Measurements from ENCODE around the gene IDI2. TPM values are rescaled to one million over a fixed set of nuclear protein-coding genes. Genes with fewer than 3 reads are reported as not detected.

The IDI2 gene
- total RNA-seq, 6 experiments from 2014 or later = not detected

DNA sequence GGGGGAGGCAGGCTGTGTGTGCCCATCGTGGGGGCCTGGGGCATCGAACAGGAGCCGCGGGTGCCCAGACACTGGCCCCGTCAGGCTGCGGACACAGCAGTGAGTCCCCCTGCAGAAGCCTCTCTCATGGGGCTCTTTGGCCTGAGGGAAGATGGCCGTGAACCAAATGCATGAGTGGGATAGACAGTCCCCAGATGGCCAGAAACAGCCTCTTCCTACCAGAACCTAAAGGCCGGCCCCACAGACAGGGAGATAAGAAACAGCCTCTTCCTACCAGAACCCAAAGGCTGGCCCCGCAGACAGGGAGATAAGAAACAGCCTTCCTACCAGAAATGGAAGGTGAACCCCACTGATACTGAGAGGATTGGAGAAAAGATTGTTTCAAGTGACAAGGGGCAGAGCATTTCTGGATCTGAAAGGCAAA lies 16.6 kb downstream of the IDI2 start:
- H3K36me3 ChIP-seq = peaks cover 0 to 89% (median 47%) of the 10 kb centered on the region in 4 donors
- WGBS (ENCODE audit: insufficient coverage, low coverage, low lambda C conversion rate, missing lambda C conversion rate) = 61% methylated on average over 2 of the region's 9 CpGs
- intact Hi-C loops (cut with DNase I) = no loop called here

DNA sequence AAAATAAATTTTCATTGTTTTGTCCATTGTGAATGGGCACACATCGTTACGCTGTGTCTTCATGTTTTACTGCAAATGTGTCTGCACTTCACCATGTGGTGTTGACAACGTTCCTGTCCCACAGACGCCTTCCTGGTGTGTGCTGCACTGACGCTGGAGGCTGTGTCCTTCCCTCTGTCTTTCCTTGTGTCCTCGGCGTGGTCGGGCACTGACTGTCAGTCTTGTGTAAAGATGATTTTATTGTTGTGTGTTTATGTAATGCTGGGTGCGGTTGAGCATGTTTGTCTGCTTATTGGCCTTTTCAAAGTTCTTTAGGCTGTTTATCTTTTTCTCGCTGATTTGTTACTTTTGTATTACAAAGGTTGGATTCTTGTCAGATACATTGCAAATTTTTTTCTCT lies 18.1 kb downstream of the IDI2 start:
- H3K36me3 ChIP-seq = peaks cover 0 to 91% (median 49%) of the 10 kb centered on the region in 4 donors
- TF ChIP-seq POLR2A (IDR thresholded peaks at IDR 0.05) = no peak
- TF ChIP-seq, protein P1, sequence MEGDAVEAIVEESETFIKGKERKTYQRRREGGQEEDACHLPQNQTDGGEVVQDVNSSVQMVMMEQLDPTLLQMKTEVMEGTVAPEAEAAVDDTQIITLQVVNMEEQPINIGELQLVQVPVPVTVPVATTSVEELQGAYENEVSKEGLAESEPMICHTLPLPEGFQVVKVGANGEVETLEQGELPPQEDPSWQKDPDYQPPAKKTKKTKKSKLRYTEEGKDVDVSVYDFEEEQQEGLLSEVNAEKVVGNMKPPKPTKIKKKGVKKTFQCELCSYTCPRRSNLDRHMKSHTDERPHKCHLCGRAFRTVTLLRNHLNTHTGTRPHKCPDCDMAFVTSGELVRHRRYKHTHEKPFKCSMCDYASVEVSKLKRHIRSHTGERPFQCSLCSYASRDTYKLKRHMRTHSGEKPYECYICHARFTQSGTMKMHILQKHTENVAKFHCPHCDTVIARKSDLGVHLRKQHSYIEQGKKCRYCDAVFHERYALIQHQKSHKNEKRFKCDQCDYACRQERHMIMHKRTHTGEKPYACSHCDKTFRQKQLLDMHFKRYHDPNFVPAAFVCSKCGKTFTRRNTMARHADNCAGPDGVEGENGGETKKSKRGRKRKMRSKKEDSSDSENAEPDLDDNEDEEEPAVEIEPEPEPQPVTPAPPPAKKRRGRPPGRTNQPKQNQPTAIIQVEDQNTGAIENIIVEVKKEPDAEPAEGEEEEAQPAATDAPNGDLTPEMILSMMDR (IDR thresholded peaks at IDR 0.05) = no peak
- DNase-seq = no peak
- 90% methylated on average over 10 of the region's 10 CpGs for WGBS (ENCODE audit: insufficient coverage, low coverage, low lambda C conversion rate, missing lambda C conversion rate)
- H3K4me3 ChIP-seq = no peak overlapping the region
- H3K9me3 ChIP-seq = no peaks in the 10 kb centered on the region
- intact Hi-C loops (cut with DNase I) = no loop called here
- no peak for ATAC-seq
- no peak overlapping the region for H3K27ac ChIP-seq
- no peaks in the 10 kb centered on the region for H3K4me1 ChIP-seq
- no peaks in the 10 kb centered on the region for H3K27me3 ChIP-seq

More for the DNA sequence above, 16.6 kb downstream of the IDI2 start:
- no peak overlapping the region for H3K27ac ChIP-seq
- no peaks in the 10 kb centered on the region for H3K4me1 ChIP-seq
- no peak overlapping the region for H3K4me3 ChIP-seq
- TF ChIP-seq, protein P1 (IDR thresholded peaks at IDR 0.05) = no peak
- no peak for TF ChIP-seq POLR2A (IDR thresholded peaks at IDR 0.05)
- DNase-seq (no peak), ATAC-seq (no peak)
- H3K27me3 ChIP-seq = no peaks in the 10 kb centered on the region
- H3K9me3 ChIP-seq = no peaks in the 10 kb centered on the region

DNA sequence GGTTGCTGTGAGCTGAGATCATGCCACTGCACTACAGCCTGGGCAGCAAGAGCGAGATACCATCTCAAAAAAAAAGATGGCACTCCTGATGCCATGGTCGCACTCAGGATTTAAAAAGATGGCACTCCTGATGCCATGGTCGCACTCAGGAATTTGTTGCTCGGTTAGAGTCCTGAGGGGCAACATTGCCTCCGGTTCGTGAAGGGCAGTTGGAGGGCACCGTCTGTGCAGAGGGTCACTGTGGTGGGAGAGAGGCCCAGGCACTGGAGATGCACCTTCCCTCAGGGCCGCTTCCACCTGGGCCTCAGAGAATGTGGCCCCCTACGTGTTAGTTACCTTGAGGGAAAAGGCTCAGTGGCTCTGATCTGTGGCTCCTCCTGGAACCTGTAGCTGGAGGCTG lies 19.1 kb downstream of the IDI2 start:
- Histone ChIP-seq H3K27ac (no peak overlapping the region), H3K9me3 (no peaks in the 10 kb centered on the region), H3K27me3 (no peaks in the 10 kb centered on the region), H3K4me1 (no peaks in the 10 kb centered on the region), H3K4me3 (no peak overlapping the region), H3K36me3 (peaks cover 0 to 91% (median 47%) of the 10 kb centered on the region in 4 donors)
- TF ChIP-seq, protein P1 (IDR thresholded peaks at IDR 0.05) = no peak
- no peak for TF ChIP-seq POLR2A (IDR thresholded peaks at IDR 0.05)
- DNase-seq (no peak), ATAC-seq (no peak)
- intact Hi-C loops (cut with DNase I) = no loop called here
- no CpG with 5 or more reads among the region's 9 CpGs for WGBS (ENCODE audit: insufficient coverage, low coverage, low lambda C conversion rate, missing lambda C conversion rate)

DNA sequence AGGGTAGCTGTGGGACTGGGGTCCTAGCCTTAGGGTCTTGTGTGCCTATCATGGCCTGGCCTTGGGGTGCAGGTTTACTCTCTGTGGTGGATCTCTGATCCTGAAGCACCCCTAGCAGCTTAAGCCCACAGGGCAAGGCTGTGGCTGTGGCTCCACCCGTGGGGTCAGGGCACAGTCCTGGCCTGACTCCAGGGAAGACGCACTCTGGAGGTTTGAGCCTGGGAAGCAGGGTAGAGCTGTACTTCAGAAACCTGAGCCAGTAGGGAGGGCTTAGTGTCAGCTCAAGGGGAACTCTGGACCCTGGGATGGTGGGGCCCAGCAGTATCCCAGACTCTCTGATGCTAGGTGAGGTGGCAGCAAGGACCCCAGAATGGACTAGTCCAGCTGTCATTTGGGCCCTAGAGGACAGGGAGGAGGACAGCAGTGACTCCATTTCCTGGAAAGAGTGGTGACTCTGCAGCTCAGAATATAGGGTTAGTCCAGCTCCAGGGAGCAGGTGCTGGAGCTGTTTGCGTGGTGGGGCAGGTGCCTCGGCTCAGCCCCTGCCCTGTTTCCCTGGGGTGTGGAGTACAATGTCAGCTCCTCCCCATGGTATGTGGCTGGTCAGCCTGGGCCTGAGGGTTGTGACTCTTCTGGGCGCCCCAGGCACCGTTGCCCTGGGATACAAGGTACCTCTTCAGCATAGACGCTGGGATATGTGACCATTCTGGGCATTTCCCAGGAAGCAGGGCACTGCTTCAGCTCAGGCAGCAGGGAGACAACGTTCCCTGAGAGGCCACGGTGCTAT lies 21.6 kb downstream of the IDI2 start:
- ATAC-seq (peak in 1 of 4 donors; percentile 20), DNase-seq (no peak)
- Histone ChIP-seq H3K27me3 (no peaks in the 10 kb centered on the region), H3K9me3 (no peaks in the 10 kb centered on the region), H3K4me3 (no peak overlapping the region), H3K27ac (no peak overlapping the region), H3K36me3 (peaks cover 0 to 97% (median 54%) of the 10 kb centered on the region in 4 donors), H3K4me1 (no peaks in the 10 kb centered on the region)
- no CpG with 5 or more reads among the region's 9 CpGs for WGBS (ENCODE audit: insufficient coverage, low coverage, low lambda C conversion rate, missing lambda C conversion rate)
- no peak for TF ChIP-seq POLR2A (IDR thresholded peaks at IDR 0.05)
- TF ChIP-seq, protein P1 (IDR thresholded peaks at IDR 0.05) = no peak
- intact Hi-C loops (cut with DNase I) = no loop called here

Measured in right lobe of liver (tissue), 6 donors.